AG09319 (cell line): ENCODE measurements around the gene RABEP2.
"Not testable (repeated sequence)": the region's sequence is repeated elsewhere in the genome, so short reads cannot be mapped to it uniquely, and the experiment has no call there.

Experiments used
- DNase-seq: peaks from one replicate; pipeline ENCODE4 v3.0.0-alpha.2; 2010; ENCODE audit warnings: low read depth; ENCODE audit errors: extremely low read depth
- TF ChIP-seq, protein P1 (sequence below): IDR thresholded peaks from 2 replicates; pipeline ENCODE4 v1.5.1; 2011; ENCODE audit warnings: low read depth, mild to moderate bottlenecking, inconsistent platforms, low read length, moderate library complexity

The RABEP2 gene

DNA sequence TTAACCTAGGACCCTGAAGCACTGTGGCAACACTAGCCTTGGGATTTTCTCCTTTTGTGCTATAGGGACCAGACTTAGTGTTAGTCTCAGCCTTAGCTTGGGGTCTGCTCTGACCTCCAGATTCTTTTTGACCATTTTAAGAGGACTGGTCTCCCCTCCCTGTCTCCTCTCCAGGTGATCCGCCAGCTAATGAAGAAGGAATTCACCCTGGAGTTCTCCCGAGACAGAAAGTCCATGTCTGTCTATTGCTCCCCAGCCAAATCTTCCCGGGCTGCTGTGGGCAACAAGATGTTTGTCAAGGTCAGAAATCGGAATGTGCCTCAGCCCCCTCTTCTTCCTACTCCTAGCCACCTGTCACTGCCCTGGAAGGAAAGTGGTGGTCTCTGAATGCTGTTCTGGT is 27.2 kb downstream of the RABEP2 start:
- TF ChIP-seq, protein P1, sequence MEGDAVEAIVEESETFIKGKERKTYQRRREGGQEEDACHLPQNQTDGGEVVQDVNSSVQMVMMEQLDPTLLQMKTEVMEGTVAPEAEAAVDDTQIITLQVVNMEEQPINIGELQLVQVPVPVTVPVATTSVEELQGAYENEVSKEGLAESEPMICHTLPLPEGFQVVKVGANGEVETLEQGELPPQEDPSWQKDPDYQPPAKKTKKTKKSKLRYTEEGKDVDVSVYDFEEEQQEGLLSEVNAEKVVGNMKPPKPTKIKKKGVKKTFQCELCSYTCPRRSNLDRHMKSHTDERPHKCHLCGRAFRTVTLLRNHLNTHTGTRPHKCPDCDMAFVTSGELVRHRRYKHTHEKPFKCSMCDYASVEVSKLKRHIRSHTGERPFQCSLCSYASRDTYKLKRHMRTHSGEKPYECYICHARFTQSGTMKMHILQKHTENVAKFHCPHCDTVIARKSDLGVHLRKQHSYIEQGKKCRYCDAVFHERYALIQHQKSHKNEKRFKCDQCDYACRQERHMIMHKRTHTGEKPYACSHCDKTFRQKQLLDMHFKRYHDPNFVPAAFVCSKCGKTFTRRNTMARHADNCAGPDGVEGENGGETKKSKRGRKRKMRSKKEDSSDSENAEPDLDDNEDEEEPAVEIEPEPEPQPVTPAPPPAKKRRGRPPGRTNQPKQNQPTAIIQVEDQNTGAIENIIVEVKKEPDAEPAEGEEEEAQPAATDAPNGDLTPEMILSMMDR = no peak
- no peak for DNase-seq

DNA sequence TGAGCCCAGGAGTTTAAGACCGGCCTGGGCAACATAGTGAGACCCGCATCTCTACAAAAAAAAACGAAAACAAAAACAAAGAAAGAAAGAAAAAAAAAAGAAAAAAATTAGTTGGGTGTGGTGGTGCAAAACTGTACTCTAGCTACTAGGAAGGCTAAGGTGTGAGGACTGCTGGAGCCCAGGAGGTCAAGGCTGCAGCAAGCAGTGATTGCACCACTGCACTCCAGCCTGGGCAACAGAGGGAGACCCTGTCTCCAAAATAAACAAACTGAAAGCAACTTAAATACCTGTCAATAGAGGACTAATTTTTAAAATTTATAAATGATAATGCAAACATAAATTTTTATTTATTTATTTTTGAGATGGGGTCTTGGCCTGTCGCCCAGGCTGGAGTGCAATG is 29.4 kb downstream of the RABEP2 start:
- no peak for DNase-seq
- TF ChIP-seq, protein P1 = no peak

DNA sequence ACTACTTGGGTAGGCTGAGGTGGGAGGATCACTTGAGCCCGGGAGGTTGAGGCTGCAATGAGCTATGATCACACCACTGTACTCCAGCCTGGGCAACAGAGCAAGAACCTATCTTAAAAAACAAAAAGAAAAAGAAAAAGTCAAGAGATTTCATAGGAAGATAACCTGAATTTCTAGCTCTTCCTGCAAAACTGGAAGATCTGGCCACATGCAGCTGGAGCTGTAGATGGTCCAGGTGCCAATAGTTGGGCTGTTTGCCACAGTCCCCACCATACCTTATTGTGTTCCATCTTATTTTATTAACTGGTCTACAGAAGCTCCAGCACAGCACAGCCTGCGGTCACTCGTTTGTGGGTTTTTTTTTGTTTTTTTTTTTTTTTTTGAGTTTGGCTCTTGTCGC is 31.7 kb downstream of the RABEP2 start:
- DNase-seq = no peak

DNA sequence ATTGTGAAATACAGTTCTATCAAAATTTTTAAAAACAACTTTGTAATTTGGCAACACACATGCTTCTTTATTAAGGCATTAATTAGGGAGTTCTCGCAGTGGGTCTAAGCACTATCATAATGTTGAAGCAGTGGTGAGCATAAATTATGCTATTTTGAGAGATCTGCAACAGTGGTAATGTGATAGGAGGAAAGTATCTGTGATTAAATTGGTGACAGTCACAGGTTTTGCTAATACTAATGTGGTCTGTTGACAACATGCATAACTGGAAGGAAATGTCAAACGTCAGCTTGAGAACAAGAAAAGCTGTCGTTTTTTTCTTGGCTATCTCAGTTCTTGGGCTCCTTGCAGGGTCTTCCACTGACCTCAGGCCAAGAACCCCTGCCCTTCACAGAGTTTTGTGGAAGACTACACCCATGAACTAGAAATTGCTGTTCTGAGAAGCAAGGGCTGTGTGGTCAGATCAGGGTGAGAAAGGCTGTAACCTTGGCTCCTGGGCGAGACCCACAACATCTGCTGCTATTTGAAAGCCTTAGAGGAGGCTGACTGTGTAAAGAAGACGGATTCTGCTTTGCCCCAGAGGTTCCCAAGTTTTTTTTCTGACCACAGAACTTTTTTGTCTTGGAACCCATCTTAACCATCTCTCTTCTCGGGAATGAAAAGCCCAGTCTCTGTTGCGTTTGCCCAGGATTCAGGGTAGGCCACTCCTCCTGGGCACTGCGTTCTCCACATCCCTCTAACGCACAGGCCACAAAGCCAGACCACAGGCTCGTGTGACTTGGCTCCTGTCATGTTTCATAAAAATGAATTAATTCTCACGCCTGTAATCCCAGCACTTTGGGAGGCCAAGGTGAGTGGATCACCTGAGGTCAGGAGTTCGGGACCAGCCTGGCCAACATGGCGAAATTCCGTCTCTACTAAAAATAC is 32.8 kb downstream of the RABEP2 start:
- no peak for DNase-seq
- TF ChIP-seq, protein P1 = no peak

More for the DNA sequence above, 31.7 kb downstream of the RABEP2 start:
- TF ChIP-seq, protein P1 = no peak

DNA sequence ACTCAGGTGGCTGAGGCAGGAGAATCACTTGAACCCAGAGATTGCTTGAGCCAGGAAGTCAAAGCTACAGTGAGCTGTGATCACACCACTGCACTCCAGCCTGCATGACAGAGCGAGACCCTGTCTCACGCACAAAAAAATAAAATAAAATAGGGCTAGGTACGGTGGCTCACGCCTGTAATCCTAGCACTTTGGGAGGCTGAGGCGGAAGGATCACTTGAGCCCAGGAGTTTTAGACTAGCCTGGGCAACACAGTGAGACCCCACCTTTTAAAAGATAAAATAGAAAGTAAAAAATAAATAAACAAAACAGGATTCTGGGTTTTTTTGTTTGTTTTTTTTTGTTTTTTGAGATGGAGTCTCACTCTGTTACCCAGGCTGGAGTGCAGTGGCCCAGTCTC is 34.7 kb downstream of the RABEP2 start:
- DNase-seq = not testable (repeated sequence)

DNA sequence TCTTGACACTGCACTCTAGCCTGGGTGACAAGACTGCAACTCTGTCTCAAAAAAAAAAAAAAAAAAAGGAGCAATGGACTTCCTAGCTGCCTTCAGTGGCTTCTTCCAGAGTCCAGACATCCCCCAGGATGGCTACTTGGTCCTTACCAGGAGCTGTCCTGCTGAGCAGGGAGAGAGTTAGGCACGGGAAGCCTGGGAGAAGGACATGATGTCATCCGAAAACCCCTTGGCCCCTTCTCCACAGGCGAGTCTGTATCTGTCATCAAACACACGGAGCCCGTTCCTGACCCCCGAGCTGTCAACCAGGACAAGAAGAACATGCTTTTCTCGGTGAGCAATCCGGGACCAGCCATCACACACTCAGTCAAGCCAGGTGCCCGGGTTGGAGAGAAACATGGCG is 38.1 kb downstream of the RABEP2 start:
- TF ChIP-seq, protein P1 = no peak
- DNase-seq = no peak

DNA sequence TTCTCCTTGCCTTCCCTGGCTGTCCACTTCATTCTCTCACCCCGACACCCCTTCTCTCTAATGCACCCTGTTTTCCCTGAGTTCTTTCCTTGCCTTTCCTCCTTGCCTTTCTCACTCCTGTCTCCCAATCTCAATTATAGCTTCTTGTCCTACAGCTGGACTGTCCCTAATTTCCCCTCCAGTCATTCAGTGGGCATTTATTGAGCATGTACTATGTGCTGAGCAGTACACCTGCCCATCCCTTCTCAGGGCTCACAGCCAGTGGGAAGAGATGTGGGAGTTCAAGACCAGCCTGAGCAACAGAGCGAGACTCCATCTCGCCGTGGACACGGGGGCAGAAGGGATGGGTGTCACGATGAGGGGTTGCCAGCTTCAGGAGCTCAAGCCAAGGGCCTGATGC is 41.0 kb downstream of the RABEP2 start:
- TF ChIP-seq, protein P1 = no peak
- no peak for DNase-seq
